ENCODE results near the gene PDZRN4.

DNA sequence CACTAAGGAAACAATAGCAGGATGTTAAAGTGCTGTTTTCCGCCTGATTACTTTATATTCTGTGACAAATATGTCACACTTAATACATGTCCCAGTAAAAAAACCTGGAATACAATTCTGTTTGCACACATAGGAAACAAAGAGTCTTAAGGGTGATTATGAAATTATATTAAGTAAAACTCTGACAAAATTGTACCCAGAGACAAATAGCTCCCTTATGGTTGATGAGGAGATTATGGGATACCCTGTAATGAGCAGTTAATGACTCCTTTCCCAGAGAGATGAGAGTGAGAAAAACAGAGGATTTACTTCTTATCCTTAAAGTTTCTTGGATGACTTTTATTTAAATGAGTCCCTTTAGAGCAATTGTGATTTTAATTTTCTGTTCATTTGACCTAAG is 370.6 kb downstream of the PDZRN4 start:
- TF ChIP-seq, protein P1, sequence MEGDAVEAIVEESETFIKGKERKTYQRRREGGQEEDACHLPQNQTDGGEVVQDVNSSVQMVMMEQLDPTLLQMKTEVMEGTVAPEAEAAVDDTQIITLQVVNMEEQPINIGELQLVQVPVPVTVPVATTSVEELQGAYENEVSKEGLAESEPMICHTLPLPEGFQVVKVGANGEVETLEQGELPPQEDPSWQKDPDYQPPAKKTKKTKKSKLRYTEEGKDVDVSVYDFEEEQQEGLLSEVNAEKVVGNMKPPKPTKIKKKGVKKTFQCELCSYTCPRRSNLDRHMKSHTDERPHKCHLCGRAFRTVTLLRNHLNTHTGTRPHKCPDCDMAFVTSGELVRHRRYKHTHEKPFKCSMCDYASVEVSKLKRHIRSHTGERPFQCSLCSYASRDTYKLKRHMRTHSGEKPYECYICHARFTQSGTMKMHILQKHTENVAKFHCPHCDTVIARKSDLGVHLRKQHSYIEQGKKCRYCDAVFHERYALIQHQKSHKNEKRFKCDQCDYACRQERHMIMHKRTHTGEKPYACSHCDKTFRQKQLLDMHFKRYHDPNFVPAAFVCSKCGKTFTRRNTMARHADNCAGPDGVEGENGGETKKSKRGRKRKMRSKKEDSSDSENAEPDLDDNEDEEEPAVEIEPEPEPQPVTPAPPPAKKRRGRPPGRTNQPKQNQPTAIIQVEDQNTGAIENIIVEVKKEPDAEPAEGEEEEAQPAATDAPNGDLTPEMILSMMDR (IDR thresholded peaks at IDR 0.05; ENCODE audit: insufficient read depth, low read length, poor library complexity, severe bottlenecking): no peak
- no peak for TF ChIP-seq EZH2phosphoT487 (conservative IDR thresholded peaks at IDR 0.05; ENCODE audit: low read length)
